HG02981 (cell line): ENCODE results near the gene RNU6-1.

Source experiments
- ATAC-seq: cut with Tn5 transposase; IDR thresholded peaks from one replicate; pipeline ENCODE4 v1.9.1; 2021; ENCODE audit warnings: mild to moderate bottlenecking, moderate library complexity; ENCODE audit not compliant: unreplicated experiment

RNU6-1 gene

GRCh38 chr15:67839929-67840748 lies at the start of gene RNU6-1:
TSS of gene RNU6-1 (minus strand) at chr15:67840045.
- peak; percentile 74 for ATAC-seq

GRCh38 chr15:67887776-67888175 lies 47.9 kb upstream of the RNU6-1 start:
- no peak for ATAC-seq

DNA sequence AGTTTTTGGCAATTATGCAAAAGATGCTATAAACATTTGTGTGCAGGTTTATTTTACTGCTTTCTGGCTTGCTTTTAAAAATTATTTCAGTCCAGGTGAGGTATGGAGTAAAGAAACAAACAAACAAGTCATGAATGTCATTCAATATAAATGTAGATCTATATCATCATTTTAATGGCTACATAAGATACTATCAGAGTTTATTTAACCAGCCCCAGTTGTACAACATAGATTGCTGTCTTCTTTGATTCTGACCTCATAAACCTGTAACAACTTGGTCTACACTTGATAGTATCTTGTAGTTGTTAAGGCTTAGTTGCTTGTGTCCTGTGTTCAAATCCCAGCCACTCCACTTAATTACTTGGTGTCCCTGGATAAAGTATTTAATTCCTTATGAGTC lies 46.0 kb upstream of the RNU6-1 start:
- no peak for ATAC-seq

DNA sequence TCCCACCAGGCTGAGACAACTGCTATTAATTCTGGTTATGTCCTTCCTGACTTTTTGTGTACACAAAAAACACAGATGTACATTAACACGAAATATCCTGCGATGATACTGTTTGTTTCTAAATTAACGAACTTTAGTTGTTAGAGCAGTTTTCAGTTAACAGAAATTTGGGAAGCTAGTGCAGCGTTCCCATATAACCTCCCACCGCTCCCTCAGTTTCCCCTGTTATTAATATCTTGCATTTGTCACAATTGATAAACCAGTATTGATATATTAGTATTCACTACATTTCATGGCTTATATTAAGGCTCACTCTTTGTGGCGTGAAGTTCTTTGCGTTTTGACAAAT lies 45.3 kb upstream of the RNU6-1 start:
- no peak for ATAC-seq

- ATAC-seq = no peak
Measured at GRCh38 chr15:67884514-67885174, 44.8 kb upstream of the RNU6-1 start.

DNA sequence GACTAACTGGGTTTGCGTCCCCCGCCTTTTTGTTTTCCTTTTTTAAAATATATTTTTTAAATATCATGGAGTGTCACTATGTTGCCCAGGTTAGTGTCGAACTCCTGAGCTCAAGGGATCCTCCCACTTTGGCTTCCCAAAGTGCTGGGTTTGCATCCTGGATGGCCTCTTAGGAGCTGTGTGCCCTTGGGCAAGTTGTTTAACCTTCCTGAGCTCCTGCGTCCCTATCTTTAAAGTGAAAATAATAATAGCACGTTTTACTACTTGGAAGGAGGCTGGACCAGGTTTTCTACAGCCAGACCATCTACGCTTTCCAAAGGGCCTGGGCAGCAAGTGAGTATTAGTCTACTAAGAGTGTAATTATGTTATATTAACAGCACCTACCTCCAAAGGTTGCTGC lies 44.2 kb upstream of the RNU6-1 start:
- ATAC-seq = no peak

GRCh38 chr15:67883234-67883773 lies 43.5 kb upstream of the RNU6-1 start:
- ATAC-seq = no peak

- ATAC-seq = no peak
Measured at GRCh38 chr15:67882487-67883233, 42.8 kb upstream of the RNU6-1 start.

DNA sequence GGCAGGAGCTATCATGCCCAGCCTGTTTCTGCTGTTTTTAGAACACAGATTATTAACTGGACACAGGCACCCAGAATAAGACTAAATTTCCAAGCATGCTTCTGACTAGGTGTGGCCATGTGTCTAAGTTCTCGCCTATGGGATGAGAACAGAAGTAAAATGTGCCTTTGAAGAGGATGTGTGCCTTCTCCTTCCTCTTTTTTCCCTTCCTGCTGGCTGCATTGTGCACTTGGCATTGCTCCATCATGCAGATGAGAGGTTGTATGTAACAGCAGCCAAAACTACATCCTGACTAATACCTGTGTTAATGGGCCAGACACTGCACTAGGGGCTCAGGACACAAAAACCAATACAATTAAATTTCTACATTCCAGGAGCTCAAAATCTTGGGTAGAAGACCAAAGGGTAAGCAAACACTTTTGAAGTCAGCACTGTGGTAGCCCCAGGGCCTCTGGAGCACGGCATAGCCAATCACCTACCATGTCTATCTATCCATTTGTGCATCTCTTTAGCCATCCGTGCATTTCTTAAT lies 40.9 kb upstream of the RNU6-1 start:
- no peak for ATAC-seq

DNA sequence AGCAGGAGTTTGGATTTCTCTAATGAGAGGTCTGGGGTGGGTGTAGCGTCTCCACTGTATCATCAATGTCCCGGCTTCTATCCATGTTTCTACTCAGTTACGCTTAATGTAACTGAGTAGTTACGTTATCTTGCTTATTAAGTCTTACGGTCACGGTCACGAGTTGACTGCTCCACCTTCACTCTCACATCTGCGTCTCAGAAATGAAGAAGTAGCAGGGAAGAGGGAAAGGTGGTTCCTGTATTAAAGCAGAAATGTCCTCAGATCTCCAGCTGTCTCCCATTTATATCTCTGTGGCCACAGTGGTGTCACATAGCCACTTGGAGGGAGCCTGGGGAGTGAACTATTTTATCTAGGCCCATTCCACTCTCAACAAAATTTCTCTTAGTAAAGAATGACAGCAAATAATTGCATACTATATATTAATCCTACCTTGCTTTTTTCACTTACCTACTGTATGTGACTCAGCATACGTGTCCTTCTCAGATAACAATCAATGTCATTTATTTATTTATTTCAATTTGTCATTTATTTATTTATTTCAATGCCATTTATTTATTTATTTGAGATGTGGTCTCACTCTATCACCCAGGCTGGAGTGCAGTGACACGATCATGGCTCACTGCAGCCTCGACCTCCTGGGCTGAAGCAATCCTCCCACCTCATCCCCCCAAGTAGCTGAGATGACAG lies 39.7 kb upstream of the RNU6-1 start:
- no peak for ATAC-seq

GRCh38 chr15:67878712-67879206 lies 38.9 kb upstream of the RNU6-1 start:
- no peak for ATAC-seq

GRCh38 chr15:67873777-67874176 lies 33.9 kb upstream of the RNU6-1 start:
- ATAC-seq = no peak

DNA sequence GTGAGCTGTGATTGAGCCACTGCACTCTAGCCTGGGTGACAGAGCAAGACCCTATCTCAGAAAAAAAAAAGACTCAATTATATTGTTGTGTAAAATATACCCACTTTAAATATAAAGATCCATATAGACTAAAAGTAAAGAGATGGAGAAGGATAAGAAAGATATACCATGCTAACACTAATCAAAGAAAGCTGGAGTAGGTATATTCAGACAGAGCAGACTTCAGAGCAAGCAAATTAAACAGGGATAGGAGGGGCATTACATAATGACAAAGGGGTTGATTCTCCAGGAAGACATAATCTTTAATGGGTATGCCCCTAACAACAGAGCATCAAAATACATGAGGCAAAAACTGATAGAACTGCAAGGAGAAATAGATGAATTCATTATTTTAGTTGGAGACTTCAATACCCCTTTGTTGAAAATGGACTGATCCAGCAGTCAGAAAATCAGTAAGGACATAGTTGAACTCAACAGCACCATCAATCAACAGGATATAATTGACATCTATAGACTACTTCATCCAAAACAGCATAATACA lies 31.1 kb upstream of the RNU6-1 start:
- ATAC-seq = no peak

- ATAC-seq = no peak
Measured at GRCh38 chr15:67869701-67870100, 29.9 kb upstream of the RNU6-1 start.

GRCh38 chr15:67865766-67866165 lies 25.9 kb upstream of the RNU6-1 start:
- no peak for ATAC-seq

GRCh38 chr15:67865331-67865730 lies 25.5 kb upstream of the RNU6-1 start:
- no peak for ATAC-seq

DNA sequence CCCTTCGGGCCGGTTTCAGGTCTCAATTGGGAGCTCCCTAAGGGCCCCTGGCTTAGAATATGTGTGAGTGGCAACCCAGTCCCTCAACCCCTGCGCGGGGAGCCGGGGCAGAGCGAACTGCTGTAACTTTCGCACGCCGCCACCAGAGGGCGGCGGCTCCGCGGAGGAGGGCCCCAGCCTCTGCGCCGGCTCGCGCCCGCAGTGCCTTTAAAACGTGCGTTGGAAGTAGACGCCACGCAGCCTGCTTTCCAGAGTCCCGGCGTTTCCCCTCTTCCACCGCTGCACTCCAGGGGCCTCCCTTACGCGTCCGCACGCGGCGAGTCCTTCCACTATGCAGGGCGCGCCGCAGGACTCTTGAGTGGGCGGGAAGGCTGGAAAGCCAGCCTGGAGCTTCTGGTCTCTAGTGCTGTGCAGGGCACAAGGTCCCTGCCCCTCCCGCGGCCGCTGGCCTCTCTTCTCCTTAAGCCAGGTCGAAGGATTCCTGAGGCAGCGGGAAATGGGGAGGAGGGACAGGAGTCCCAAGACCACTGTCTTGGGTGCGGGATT lies 23.7 kb upstream of the RNU6-1 start:
- peak; percentile 74 for ATAC-seq

DNA sequence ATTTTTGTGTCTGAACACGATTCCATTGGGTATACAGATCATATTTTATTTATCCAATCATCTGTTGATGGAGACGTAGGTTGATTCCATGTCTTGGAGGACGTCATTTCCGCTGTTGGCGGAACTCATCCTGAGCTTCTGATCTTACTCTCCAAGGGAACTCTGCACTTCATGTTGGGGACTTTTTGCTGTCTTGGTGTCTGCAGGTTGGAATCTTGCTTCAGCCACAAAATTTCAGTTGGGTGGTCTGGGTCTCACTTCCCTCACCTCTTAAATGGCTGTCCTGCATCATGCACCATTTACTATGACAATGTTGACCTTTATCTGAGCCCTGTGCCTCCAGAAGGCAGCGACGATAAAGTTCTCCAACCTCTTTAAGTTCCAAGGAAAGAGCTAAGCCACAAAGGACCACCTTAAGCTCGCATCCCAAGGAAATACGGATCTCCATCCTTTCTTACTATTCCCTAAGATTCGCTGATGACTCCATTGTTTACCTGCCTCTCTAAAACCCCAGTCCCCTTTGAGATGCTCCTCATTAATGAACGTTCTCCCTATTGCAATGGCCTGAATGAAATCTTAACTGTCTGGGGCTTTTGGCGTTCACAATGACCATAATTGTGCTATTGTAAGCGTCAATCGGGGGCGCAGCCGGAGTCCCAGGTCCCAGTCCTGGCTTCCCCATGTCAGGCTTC lies 23.1 kb upstream of the RNU6-1 start:
- ATAC-seq = no peak

DNA sequence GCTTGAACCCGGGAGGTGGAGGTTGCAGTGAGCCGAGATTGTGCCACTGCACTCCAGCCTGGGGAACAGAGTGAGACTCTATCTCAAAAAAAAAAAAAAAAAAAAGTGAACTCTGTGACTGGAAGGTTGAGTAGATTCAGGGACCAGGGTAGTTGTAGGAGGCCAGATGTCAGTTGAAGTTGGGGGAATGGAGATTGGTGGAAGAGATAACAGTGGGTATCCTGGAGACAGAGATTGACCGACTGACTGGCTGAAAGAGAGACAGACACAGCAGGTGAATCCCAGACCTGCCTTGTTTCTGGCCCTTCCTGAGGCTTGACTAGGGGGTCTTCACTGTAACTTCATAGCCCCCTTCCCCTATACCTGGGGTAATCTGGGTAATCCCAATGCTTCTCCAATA lies 22.1 kb upstream of the RNU6-1 start:
- no peak for ATAC-seq
